ENCODE measurements around the gene VPS39.

DNA sequence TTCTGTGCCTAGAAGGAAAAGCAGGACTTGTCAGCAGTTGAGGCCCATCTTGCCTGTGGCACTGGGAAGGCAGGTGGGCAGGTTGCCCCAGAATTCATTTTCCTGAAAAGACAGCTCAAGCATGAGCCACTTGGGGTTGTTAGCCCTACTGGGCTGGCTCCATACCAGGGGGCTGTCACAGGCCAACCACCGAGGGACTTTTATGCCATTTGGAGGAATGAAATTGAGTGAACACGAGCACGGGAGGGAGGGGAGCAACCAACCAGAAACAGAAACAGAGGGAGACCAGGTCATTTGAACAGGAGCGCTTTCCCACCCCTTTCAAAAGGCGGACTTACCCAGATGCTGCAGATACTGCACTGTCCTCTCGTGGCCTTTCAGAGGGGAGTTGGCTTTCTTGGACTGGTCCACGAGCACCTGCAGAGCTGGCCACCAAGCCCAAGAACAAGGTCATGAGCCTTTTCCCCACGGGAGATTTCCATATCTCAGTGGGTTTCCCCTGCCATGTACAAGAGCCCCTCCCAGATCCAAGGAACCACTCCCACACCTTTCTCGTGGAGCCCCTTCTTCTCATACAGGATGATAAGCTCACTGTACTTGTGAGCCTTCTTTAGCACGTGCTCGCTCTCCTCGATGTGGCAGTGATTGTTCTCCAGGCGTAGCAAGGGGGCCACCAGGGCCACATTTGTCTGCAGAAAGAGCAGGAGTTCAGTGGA lies 41.7 kb downstream of the VPS39 start:
- TF ChIP-seq CTCF (conservative IDR thresholded peaks at IDR 0.05; ENCODE audit: low read depth, low read length) = no peak
- no peak for TF ChIP-seq EZH2 (IDR thresholded peaks at IDR 0.05; ENCODE audit: borderline replicate concordance, low read depth, low read length, poor library complexity, severe bottlenecking)
